Measurements from ENCODE around the gene PRDM9. TPM values are rescaled to one million over a fixed set of nuclear protein-coding genes. Genes with fewer than 3 reads are reported as not detected.

The PRDM9 gene
- not detected in 5 replicates for total RNA-seq (2022; extraction: Qiagen RNA extraction; ENCODE audit: low read depth)

GRCh38 chr5:23507278-23507685, at the start of gene PRDM9:
Gene PRDM9, plus strand, starts transcription at chr5:23507609. Its CDS starts 1,425 bp downstream, at chr5:23509034.

All from A549 treated with CpdA at 1 μM for 4 hours (cell line).